Measurements from ENCODE around the gene TNFSF15. TPM values are rescaled to one million over a fixed set of nuclear protein-coding genes. Genes with fewer than 3 reads are reported as not detected.

Gene TNFSF15
- total RNA-seq, 1 experiment from 2014 or later: not detected

DNA sequence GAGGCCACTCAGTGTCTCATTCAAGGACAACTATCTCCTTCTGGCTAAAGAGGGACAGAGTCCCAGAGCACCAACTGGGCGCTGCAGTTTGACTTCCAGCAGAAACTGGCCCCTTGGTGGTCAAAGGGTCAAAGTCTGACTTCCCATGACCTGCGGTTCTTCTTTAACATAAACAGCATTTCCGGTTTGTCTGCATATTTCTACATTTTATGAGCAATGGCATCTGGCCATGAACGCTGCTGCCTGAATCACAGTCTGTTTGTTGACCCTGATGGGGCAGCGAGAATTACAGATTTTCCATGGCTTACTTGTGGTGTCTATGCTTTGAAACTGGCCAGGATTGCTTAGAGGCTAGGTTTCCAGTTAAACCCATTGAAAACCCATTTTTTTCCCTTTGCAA, 1.3 kb downstream of the TNFSF15 start:
- ChIA-PET CTCF (no interaction called here), POLR2A (no interaction called here)

More for the DNA sequence above, 1.3 kb downstream of the TNFSF15 start:
- RAD21 ChIA-PET (ENCODE audit: low non-redundant PET in 1 of 2, low total read pairs in 2 of 2, uncharacterized antibody in 2 of 2, unreplicated experiment in 2 of 2): no interaction called here
- intact Hi-C loops (cut with micrococcal nuclease): no loop called here
- Histone ChIP-seq H3K9me2 (ENCODE audit: insufficient read depth) (no peaks in the 10 kb centered on the region), H3K4me3 (replicated peaks in 1 of 2; ENCODE audit: low read depth in 1 of 2, low read length in 2 of 2) (no peak overlapping the region), H3K27ac (ENCODE audit: low read depth, low read length) (no peak overlapping the region), H4K20me1 (ENCODE audit: insufficient read depth) (no peaks in the 10 kb centered on the region), H3K4me2 (ENCODE audit: low read length) (peak overlapping the region; percentile 60), H3K36me3 (ENCODE audit: control insufficient read depth in 1 of 2, insufficient read depth in 2 of 2, low read length in 2 of 2) (no peaks in the 10 kb centered on the region), H3K9ac (ENCODE audit: low read length) (no peak overlapping the region), H3K27me3 (ENCODE audit: insufficient read depth, low read length) (peaks cover 3% of the 10 kb centered on the region; the same call in 1 of the 2 replicates), H3K79me2 (ENCODE audit: insufficient read depth, low read length) (no peaks in the 10 kb centered on the region), H2AFZ (ENCODE audit: low read depth, low read length, poor library complexity, severe bottlenecking) (peak overlapping the region; percentile 23), H3K4me1 (ENCODE audit: control insufficient read depth in 1 of 2, insufficient read depth in 2 of 2, low read length in 2 of 2) (peaks cover 26 to 32% of the 10 kb centered on the region in 2 experiments), H3K9me3 (ENCODE audit: control insufficient read depth in 1 of 2, insufficient read depth in 1 of 2, low read depth in 1 of 2, low read length in 2 of 2) (no peaks in the 10 kb centered on the region)
- peak; percentile 10 for DNase-seq (ENCODE audit: low read depth, low spot score)
- ATAC-seq: peak; percentile 54; the same call in 1 of the 2 replicates
- TF ChIP-seq CEBPB (IDR thresholded peaks at IDR 0.05; ENCODE audit: low read depth): peak; percentile 32; the same call in 1 of the 2 replicates
- TF ChIP-seq SIN3A (IDR thresholded peaks at IDR 0.05; ENCODE audit: low read depth): no peak
- no peak for TF ChIP-seq POLR2AphosphoS5 (IDR thresholded peaks at IDR 0.05; ENCODE audit: low read depth, low read length)
- no peak for TF ChIP-seq EZH2phosphoT487 (IDR thresholded peaks at IDR 0.05; ENCODE audit: borderline replicate concordance)
- TF ChIP-seq, protein P1, sequence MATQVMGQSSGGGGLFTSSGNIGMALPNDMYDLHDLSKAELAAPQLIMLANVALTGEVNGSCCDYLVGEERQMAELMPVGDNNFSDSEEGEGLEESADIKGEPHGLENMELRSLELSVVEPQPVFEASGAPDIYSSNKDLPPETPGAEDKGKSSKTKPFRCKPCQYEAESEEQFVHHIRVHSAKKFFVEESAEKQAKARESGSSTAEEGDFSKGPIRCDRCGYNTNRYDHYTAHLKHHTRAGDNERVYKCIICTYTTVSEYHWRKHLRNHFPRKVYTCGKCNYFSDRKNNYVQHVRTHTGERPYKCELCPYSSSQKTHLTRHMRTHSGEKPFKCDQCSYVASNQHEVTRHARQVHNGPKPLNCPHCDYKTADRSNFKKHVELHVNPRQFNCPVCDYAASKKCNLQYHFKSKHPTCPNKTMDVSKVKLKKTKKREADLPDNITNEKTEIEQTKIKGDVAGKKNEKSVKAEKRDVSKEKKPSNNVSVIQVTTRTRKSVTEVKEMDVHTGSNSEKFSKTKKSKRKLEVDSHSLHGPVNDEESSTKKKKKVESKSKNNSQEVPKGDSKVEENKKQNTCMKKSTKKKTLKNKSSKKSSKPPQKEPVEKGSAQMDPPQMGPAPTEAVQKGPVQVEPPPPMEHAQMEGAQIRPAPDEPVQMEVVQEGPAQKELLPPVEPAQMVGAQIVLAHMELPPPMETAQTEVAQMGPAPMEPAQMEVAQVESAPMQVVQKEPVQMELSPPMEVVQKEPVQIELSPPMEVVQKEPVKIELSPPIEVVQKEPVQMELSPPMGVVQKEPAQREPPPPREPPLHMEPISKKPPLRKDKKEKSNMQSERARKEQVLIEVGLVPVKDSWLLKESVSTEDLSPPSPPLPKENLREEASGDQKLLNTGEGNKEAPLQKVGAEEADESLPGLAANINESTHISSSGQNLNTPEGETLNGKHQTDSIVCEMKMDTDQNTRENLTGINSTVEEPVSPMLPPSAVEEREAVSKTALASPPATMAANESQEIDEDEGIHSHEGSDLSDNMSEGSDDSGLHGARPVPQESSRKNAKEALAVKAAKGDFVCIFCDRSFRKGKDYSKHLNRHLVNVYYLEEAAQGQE (IDR thresholded peaks at IDR 0.05; ENCODE audit: low read depth): no peak
- peak; percentile 31; the same call in 1 of the 2 replicates for TF ChIP-seq CBX3 (IDR thresholded peaks at IDR 0.05; ENCODE audit: low read depth)
- peak; percentile 57 for TF ChIP-seq SP1 (IDR thresholded peaks at IDR 0.05; ENCODE audit: low read depth)
- TF ChIP-seq, protein P2, sequence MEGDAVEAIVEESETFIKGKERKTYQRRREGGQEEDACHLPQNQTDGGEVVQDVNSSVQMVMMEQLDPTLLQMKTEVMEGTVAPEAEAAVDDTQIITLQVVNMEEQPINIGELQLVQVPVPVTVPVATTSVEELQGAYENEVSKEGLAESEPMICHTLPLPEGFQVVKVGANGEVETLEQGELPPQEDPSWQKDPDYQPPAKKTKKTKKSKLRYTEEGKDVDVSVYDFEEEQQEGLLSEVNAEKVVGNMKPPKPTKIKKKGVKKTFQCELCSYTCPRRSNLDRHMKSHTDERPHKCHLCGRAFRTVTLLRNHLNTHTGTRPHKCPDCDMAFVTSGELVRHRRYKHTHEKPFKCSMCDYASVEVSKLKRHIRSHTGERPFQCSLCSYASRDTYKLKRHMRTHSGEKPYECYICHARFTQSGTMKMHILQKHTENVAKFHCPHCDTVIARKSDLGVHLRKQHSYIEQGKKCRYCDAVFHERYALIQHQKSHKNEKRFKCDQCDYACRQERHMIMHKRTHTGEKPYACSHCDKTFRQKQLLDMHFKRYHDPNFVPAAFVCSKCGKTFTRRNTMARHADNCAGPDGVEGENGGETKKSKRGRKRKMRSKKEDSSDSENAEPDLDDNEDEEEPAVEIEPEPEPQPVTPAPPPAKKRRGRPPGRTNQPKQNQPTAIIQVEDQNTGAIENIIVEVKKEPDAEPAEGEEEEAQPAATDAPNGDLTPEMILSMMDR (IDR thresholded peaks at IDR 0.05 in 2 of 3, conservative IDR thresholded peaks at IDR 0.05 in 1 of 3; ENCODE audit: borderline replicate concordance in 1 of 3, insufficient read depth in 1 of 3, low read depth in 2 of 3, low read length in 2 of 3): no peak
- no TSS peak for BruUV-seq (replicated peaks)
